ENCODE results near the gene GSE1. TPM values are rescaled to one million over a fixed set of nuclear protein-coding genes. Genes with fewer than 3 reads are reported as not detected.

GSE1 gene
- polyA plus RNA-seq, 1 donor (not counting 4 experiments of a cell fraction or from before 2014, with no cell fraction given), result 5.0 TPM

DNA sequence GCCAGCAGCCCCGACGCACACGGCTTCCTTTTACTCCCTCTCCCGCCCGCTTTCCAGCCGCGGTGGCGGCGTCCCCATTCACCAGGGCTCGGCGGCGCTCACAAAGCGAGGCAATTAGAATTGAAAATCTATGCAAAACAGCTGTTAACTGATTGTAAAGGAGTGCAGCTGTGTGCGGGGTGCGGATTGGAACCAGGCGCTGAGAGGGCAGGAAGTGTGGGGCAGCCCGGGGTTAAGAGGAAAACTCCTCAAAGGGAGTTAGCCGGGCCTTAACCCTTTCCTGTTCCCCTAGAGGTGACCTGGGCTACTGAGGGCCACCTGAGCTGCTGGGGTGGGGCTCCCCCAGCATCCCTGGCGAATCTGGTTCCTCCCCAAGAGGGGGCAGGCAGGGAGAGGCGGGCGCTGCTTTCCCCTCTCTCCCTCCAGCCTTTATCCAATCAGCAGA lies 5.8 kb upstream of the GSE1 start:
- Histone ChIP-seq H3K4me1 (ENCODE audit: control insufficient read depth, extremely low read depth, insufficient read depth, low read length) (peaks cover 11% of the 10 kb centered on the region), H3K27ac (ENCODE audit: control insufficient read depth, insufficient read depth, low read length) (no peak overlapping the region), H4K20me1 (ENCODE audit: control insufficient read depth, extremely low read depth, insufficient read depth, low read length) (peaks cover 14% of the 10 kb centered on the region), H3K27me3 (ENCODE audit: control insufficient read depth, extremely low read depth, insufficient read depth, low read length) (peaks cover 15% of the 10 kb centered on the region), H3K4me3 (ENCODE audit: control insufficient read depth in 2 of 3, extremely low read depth in 1 of 3, insufficient read depth in 2 of 3, low read depth in 1 of 3, low read length in 3 of 3) (no peak overlapping the region), H3K9me1 (ENCODE audit: control insufficient read depth, extremely low read depth, insufficient read depth, low read length) (no peaks in the 10 kb centered on the region), H3K4me2 (ENCODE audit: control insufficient read depth, extremely low read depth, insufficient read depth, low read depth, low read length) (no peak overlapping the region), H3K9me3 (ENCODE audit: control insufficient read depth, low read depth, low read length) (no peaks in the 10 kb centered on the region), H3K79me2 (ENCODE audit: control insufficient read depth, insufficient read depth, low read length) (no peaks in the 10 kb centered on the region), H3K9ac (ENCODE audit: control insufficient read depth, extremely low read depth, insufficient read depth, low read length) (no peak overlapping the region), H2AFZ (ENCODE audit: control insufficient read depth, low read length) (no peak overlapping the region), H3K36me3 (ENCODE audit: control insufficient read depth in 2 of 2, extremely low read depth in 1 of 2, insufficient read depth in 2 of 2, low read length in 2 of 2) (no peaks in the 10 kb centered on the region)
- no peak for DNase-seq (ENCODE audit: low read depth, low spot score)
- dilution Hi-C loops (cut with MboI; ENCODE audit: extremely low pct_ligation_motif_present, low sequenced_read_pairs), result no loop called here
- TF ChIP-seq, protein P1, sequence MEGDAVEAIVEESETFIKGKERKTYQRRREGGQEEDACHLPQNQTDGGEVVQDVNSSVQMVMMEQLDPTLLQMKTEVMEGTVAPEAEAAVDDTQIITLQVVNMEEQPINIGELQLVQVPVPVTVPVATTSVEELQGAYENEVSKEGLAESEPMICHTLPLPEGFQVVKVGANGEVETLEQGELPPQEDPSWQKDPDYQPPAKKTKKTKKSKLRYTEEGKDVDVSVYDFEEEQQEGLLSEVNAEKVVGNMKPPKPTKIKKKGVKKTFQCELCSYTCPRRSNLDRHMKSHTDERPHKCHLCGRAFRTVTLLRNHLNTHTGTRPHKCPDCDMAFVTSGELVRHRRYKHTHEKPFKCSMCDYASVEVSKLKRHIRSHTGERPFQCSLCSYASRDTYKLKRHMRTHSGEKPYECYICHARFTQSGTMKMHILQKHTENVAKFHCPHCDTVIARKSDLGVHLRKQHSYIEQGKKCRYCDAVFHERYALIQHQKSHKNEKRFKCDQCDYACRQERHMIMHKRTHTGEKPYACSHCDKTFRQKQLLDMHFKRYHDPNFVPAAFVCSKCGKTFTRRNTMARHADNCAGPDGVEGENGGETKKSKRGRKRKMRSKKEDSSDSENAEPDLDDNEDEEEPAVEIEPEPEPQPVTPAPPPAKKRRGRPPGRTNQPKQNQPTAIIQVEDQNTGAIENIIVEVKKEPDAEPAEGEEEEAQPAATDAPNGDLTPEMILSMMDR (optimal IDR thresholded peaks at IDR 0.05 in 1 of 3, IDR thresholded peaks at IDR 0.05 in 1 of 3, conservative IDR thresholded peaks at IDR 0.05 in 1 of 3; ENCODE audit: extremely low read depth in 1 of 3, insufficient read depth in 2 of 3, low read length in 3 of 3), result no peak
- TF ChIP-seq EZH2 (IDR thresholded peaks at IDR 0.05; ENCODE audit: low read length), result no peak
- no peak for FAIRE-seq

DNA sequence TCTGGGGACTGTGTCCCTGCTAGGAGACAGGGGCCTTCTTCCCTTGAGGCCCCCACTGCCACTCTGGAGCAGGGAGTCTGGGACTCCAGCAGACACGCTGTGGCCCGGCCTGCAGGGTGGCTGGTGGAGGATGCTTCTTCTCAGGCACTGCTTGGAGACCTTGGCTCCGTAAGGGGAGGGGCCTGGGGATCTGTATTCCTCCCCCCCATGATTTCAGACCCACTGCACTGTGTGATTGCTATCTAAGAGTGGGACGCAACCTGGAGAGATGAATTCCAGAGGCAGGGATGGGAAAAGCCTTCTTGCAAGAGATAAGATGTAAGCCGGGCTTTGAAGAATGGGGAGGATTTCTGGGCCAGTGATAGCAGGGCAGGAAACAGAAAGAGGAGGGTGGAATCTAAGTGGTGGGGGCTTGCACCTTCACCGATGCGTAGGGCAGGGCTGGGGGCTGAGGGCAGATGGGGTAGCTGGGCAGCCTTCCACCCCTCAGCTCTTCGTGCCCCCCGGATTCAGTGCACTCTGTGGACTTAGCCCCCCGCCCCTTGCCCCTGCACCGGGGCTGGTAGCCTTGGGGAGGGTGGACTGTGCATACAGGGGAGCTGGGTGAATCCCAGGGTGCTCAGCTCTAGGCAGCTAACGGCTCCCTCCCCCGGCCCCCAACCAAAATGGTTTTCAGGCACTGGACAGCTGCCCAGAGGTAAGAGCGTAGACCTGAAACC lies 5.2 kb upstream of the GSE1 start:
- DNase-seq (ENCODE audit: low read depth, low spot score) (no peak), FAIRE-seq (no peak)
- H2AFZ ChIP-seq (ENCODE audit: control insufficient read depth, low read length), result no peak overlapping the region
- TF ChIP-seq EZH2 (IDR thresholded peaks at IDR 0.05; ENCODE audit: low read length), result no peak
- TF ChIP-seq, protein P1 (optimal IDR thresholded peaks at IDR 0.05 in 1 of 3, IDR thresholded peaks at IDR 0.05 in 1 of 3, conservative IDR thresholded peaks at IDR 0.05 in 1 of 3; ENCODE audit: extremely low read depth in 1 of 3, insufficient read depth in 2 of 3, low read length in 3 of 3), result no peak
- H3K27ac ChIP-seq (ENCODE audit: control insufficient read depth, insufficient read depth, low read length), result no peak overlapping the region
- H3K9ac ChIP-seq (ENCODE audit: control insufficient read depth, extremely low read depth, insufficient read depth, low read length), result no peak overlapping the region
- H3K4me3 ChIP-seq (ENCODE audit: control insufficient read depth in 2 of 3, extremely low read depth in 1 of 3, insufficient read depth in 2 of 3, low read depth in 1 of 3, low read length in 3 of 3), result no peak overlapping the region
- no peaks in the 10 kb centered on the region for H3K79me2 ChIP-seq (ENCODE audit: control insufficient read depth, insufficient read depth, low read length)
- H3K4me2 ChIP-seq (ENCODE audit: control insufficient read depth, extremely low read depth, insufficient read depth, low read depth, low read length), result no peak overlapping the region
- no peaks in the 10 kb centered on the region for H3K9me1 ChIP-seq (ENCODE audit: control insufficient read depth, extremely low read depth, insufficient read depth, low read length)
- dilution Hi-C loops (cut with MboI; ENCODE audit: extremely low pct_ligation_motif_present, low sequenced_read_pairs), result no loop called here
- H3K9me3 ChIP-seq (ENCODE audit: control insufficient read depth, low read depth, low read length), result no peaks in the 10 kb centered on the region
- H3K27me3 ChIP-seq (ENCODE audit: control insufficient read depth, extremely low read depth, insufficient read depth, low read length), result peaks cover 15% of the 10 kb centered on the region
- H3K4me1 ChIP-seq (ENCODE audit: control insufficient read depth, extremely low read depth, insufficient read depth, low read length), result peaks cover 16% of the 10 kb centered on the region
- H4K20me1 ChIP-seq (ENCODE audit: control insufficient read depth, extremely low read depth, insufficient read depth, low read length), result peaks cover 14% of the 10 kb centered on the region
- no peaks in the 10 kb centered on the region for H3K36me3 ChIP-seq (ENCODE audit: control insufficient read depth in 2 of 2, extremely low read depth in 1 of 2, insufficient read depth in 2 of 2, low read length in 2 of 2)

Measured in keratinocyte (primary cell).